Mucosa of stomach (tissue), 1 donor: ENCODE data around the gene PA2G4.
"Not testable (repeated sequence)": the region's sequence is repeated elsewhere in the genome, so short reads cannot be mapped to it uniquely, and the experiment has no call there.

Source experiments
- H3K27me3 ChIP-seq: one replicate; pipeline ENCODE4 v1.7.0; 2013; ENCODE audit warnings: mild to moderate bottlenecking, low read length; ENCODE audit not compliant: control insufficient read depth, insufficient read depth
- H3K36me3 ChIP-seq: one replicate; pipeline ENCODE4 v1.7.0; 2013; ENCODE audit warnings: low read length; ENCODE audit not compliant: control insufficient read depth, insufficient read depth
- H3K4me1 ChIP-seq: one replicate; pipeline ENCODE4 v1.7.0; 2013; ENCODE audit warnings: mild to moderate bottlenecking, low read length; ENCODE audit not compliant: control insufficient read depth, insufficient read depth
- H3K4me3 ChIP-seq: one replicate; pipeline ENCODE4 v1.7.0; 2013; ENCODE audit warnings: low read length
- H3K9ac ChIP-seq: one replicate; pipeline ENCODE4 v1.7.0; 2013; ENCODE audit warnings: mild to moderate bottlenecking, low read length, moderate library complexity
- H3K9me3 ChIP-seq: one replicate; pipeline ENCODE4 v1.7.0; 2013; ENCODE audit warnings: mild to moderate bottlenecking, low read length, moderate library complexity; ENCODE audit not compliant: control insufficient read depth
- donor health status: Pancreatic carcinoma.

Gene PA2G4

DNA sequence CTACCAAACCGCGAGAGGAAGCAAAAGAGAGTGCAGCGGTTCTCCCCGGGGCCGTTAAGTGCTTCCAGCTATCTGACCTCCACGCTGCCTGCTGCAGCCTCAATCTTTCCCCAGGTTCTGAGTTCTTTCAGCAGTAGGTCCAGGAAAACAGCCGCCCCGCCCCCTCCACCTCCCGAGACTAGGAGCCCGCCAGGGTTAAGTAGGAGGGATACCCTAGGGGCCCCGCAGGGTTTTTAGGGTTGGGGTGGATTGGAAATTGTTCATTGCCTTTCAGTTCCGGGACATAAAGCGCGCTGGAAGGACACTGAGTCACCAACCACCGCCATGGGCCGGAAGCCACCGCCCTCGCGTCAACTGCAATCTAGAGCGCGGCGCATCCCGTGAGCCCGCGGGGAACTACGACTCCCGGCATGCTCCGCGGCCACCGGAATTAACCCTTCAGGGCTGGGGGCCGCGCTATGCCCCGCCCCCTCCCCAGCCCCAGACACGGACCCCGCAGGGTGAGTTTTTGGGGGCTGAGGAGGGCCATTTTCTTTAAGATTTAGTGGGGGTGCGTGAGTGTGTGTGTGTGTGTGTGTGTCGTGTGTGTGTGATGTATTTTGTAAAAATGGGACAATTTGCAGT lies 47.9 kb downstream of the PA2G4 start, which contains the start of gene MYL6B:
Gene MYL6B (plus strand): TSS at position 456 of the 624 bp plus-strand sequence. CDS start 1,332 bp downstream, outside the sequence.
- no peaks in the 10 kb centered on the region for H3K36me3 ChIP-seq
- H3K4me1 ChIP-seq, result peaks cover 16% of the 10 kb centered on the region
- H3K4me3 ChIP-seq, result peak within 1 kb of the TSS; percentile 78
- peak within 1 kb of the TSS; percentile 88 for H3K9ac ChIP-seq
- H3K9me3 ChIP-seq, result no peaks in the 10 kb centered on the region
- H3K27me3 ChIP-seq, result no peaks in the 10 kb centered on the region

- H3K27me3 ChIP-seq, result no peaks in the 10 kb centered on the region
- H3K4me1 ChIP-seq, result peaks cover 19% of the 10 kb centered on the region
- H3K4me3 ChIP-seq, result peak overlapping the region; percentile 78
- peak overlapping the region; percentile 88 for H3K9ac ChIP-seq
- H3K9me3 ChIP-seq, result no peaks in the 10 kb centered on the region
- H3K36me3 ChIP-seq, result no peaks in the 10 kb centered on the region
These were observed 48.7 kb downstream of the PA2G4 start for GRCh38 chr12:56152756-56153677.

DNA sequence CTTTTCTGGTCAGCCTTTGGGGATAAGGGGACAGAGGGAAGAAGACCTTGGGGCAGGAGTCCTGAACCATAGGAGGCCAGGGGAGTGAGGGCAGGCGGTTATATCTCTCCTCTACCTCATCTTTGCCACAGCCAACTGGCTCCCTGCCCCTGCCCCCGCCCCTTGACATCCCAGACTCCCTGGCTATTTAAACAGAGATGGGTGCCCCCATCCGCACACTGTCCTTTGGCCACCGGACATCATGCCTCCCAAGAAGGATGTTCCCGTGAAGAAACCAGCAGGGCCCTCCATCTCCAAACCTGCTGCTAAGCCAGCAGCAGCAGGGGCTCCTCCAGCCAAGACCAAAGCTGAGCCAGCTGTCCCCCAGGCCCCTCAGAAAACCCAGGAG lies 49.3 kb downstream of the PA2G4 start:
- H3K4me1 ChIP-seq, result peaks cover 19% of the 10 kb centered on the region
- H3K36me3 ChIP-seq, result no peaks in the 10 kb centered on the region
- no peak overlapping the region for H3K4me3 ChIP-seq
- H3K9me3 ChIP-seq, result no peaks in the 10 kb centered on the region
- no peak overlapping the region for H3K9ac ChIP-seq
- H3K27me3 ChIP-seq, result no peaks in the 10 kb centered on the region

GRCh38 chr12:56154246-56154771 lies 50.0 kb downstream of the PA2G4 start:
- Histone ChIP-seq H3K27me3 (no peaks in the 10 kb centered on the region), H3K4me1 (peaks cover 19% of the 10 kb centered on the region), H3K36me3 (peaks cover 2% of the 10 kb centered on the region), H3K9me3 (no peaks in the 10 kb centered on the region), H3K9ac (no peak overlapping the region), H3K4me3 (no peak overlapping the region)

DNA sequence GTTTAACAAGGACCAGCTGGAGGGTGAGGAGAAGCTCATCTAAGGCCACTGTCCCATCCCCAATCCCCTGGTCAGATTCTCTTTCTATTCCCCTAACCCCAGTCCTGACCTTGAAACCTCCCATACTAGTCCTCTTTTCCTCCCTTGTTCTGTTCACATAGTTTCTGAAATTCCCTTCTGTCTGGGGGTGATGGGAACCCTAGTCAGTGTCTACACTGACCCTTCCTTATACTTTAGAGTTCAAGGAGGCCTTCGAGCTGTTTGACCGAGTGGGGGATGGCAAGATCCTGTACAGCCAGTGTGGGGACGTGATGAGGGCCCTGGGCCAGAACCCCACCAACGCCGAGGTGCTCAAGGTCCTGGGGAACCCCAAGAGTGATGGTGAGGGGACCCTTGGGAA lies 50.5 kb downstream of the PA2G4 start:
- Histone ChIP-seq H3K36me3 (peaks cover 7% of the 10 kb centered on the region), H3K4me1 (peaks cover 23% of the 10 kb centered on the region), H3K4me3 (no peak overlapping the region), H3K27me3 (no peaks in the 10 kb centered on the region), H3K9ac (no peak overlapping the region), H3K9me3 (no peaks in the 10 kb centered on the region)

GRCh38 chr12:56155256-56155845 lies 51.0 kb downstream of the PA2G4 start:
- peaks cover 28% of the 10 kb centered on the region for H3K4me1 ChIP-seq
- H3K9ac ChIP-seq, result no peak overlapping the region
- H3K9me3 ChIP-seq, result no peaks in the 10 kb centered on the region
- H3K4me3 ChIP-seq, result no peak overlapping the region
- no peaks in the 10 kb centered on the region for H3K27me3 ChIP-seq
- peaks cover 12% of the 10 kb centered on the region for H3K36me3 ChIP-seq

DNA sequence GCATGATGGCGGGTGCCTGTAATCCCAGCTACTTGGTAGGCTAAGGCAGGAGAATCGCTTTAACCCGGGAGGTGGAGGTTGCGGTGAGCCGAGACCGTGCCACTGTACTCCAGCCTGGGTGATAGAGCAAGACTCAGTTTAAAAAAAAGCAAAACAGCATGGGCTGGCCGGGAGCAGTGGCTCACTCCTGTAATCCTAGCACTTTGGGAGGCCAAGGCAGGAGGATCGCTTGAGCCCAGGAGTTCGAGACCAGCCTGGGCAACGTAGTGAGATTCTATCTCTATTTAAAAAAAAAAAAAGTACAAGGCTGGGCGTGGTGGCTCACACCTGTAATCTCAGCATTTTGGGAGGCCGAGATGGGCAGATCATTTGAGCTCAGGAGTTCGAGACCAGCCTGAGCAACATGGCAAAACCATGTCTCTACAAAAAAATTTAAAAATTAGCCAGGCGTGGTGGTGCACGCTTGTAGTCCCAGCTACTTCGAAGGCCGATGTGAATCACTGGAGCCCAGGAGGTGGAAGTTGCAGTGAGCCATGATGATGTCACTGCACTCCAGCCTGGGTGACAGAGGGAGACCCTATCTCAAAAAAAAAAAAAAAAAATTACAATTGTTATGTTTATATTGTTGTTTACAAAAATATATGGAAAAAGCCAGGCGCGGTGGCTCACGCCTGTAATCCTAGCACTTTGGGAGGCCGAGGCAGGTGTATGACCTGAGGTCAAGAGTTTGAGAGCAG lies 52.3 kb downstream of the PA2G4 start:
- not testable (repeated sequence) for H3K9me3 ChIP-seq, H3K27me3 ChIP-seq, H3K4me3 ChIP-seq
- H3K4me1 ChIP-seq, result peaks cover 36% of the 10 kb centered on the region
- H3K9ac ChIP-seq, result peak overlapping the region; percentile 78
- peaks cover 25% of the 10 kb centered on the region for H3K36me3 ChIP-seq

DNA sequence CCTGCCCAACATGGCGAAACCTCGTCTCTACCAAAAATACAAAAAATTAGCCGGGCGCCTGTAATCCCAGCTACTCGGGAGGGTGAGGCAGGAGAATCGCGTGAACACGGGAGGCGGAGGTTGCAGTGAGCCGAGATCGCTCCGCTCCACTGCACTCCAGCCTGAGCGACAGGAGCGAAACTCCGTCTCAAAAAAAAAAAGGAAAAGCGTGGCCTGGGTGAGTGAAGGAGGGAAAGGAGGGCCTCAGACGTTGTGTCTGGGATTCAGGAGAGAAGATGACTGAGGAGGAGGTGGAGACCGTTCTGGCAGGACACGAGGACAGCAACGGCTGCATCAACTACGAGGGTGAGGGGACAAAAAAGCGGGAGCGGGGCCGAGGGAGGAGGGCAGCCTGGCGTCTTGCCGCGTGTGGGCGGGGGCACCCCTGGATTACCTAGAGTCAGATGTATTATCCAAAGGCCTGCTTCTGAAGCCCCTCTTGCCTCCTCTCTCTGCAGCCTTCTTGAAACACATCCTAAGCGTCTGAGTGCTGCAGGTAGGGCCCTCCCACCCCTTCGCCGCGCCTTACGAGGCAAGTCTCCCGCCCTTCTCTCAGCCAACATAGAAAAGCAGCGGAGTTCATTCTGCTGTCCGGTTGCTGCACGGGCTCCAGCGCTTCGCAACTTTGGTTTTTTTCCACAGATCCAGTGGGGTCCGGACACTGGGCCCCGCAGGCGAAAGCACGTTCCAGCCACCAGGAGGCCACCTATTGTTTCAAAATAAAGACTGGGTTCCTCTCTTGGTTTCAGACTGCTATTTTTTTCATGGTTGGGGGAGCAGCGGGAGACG lies 53.1 kb downstream of the PA2G4 start:
- Histone ChIP-seq H3K9me3 (no peaks in the 10 kb centered on the region), H3K4me3 (peak overlapping the region; percentile 49), H3K36me3 (peaks cover 29% of the 10 kb centered on the region), H3K4me1 (peaks cover 33% of the 10 kb centered on the region), H3K27me3 (no peaks in the 10 kb centered on the region), H3K9ac (peak overlapping the region; percentile 78)

GRCh38 chr12:56158029-56158925 lies 53.9 kb downstream of the PA2G4 start, which contains the start of gene MYL6:
Gene MYL6, plus strand, starts transcription at chr12:56158359. Its CDS starts 43 bp downstream, at chr12:56158402.
- Histone ChIP-seq H3K4me3 (peak within 1 kb of the TSS; percentile 95), H3K9me3 (no peaks in the 10 kb centered on the region), H3K4me1 (peaks cover 27% of the 10 kb centered on the region), H3K9ac (peak within 1 kb of the TSS; percentile 100), H3K36me3 (peaks cover 29% of the 10 kb centered on the region), H3K27me3 (no peaks in the 10 kb centered on the region)

DNA sequence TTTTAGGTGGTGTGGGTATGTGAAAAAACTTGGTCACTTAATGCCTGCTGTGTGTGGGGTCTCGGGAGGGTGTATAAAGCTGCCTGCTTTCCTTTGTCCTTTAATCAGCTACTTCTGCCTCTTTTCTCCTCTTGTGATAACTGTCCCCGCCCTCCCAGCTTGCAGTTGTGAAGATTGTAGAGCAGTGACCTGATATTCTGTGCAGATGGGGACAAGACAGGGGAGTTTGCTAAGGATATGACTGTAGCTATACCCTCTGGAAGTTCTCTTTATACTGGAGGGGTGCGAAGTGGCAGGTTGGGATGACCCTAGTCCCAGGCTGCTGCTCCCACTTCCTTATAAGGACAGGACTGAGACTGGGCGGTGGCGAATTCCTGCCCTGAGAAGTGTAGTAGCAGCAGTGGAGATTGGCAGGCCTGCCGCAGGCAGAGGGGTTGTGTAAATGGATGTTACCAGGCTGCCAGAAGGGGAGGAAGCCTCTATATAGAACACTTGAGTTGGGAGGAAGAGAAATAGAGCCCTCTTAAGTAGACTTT lies 54.6 kb downstream of the PA2G4 start:
- Histone ChIP-seq H3K27me3 (no peaks in the 10 kb centered on the region), H3K36me3 (peaks cover 29% of the 10 kb centered on the region), H3K4me1 (peaks cover 27% of the 10 kb centered on the region), H3K9me3 (no peaks in the 10 kb centered on the region), H3K4me3 (peak overlapping the region; percentile 95), H3K9ac (peak overlapping the region; percentile 100)
